A673 (cell line): ENCODE data around the gene PRRG4.

Experiments used
- CTCF ChIP-seq: fragments of 300-800, 200-600 bp; sonication (generic); conservative IDR thresholded peaks from 2 replicates; pipeline ENCODE4 v1.5.1; 2017; ENCODE audit warnings: low read depth, mild to moderate bottlenecking, antibody characterized with exemption, low read length, moderate library complexity, mixed read lengths
- EZH2 ChIP-seq: fragments of 200-600 bp; sonication (generic); IDR thresholded peaks from 2 replicates; pipeline ENCODE4 v1.6.1; 2017; ENCODE audit warnings: borderline replicate concordance, low read depth, mild to moderate bottlenecking, mixed read lengths, antibody characterized with exemption, low read length; ENCODE audit not compliant: poor library complexity, severe bottlenecking

- no peak for TF ChIP-seq CTCF
- TF ChIP-seq EZH2, result no peak
These were observed 1.1 kb downstream of the PRRG4 start for GRCh38 chr11:32830796-32831195.
